Vagina (tissue), 2 donors: ENCODE measurements around the gene P2RY2. TPM values are rescaled to one million over a fixed set of nuclear protein-coding genes. Genes with fewer than 3 reads are reported as not detected.

Experiments used
- DNase-seq, 2 donors: peaks; one replicate each; pipeline ENCODE4 v3.0.0-alpha.2; 2017; ENCODE audit errors: extremely low spot score in 2 of 2
- H3K27ac ChIP-seq: fragments of 200-600 bp; sonication (generic); one replicate; pipeline ENCODE4 v1.5.1; 2019
- H3K27me3 ChIP-seq: fragments of 200-600 bp; sonication (generic); one replicate; pipeline ENCODE4 v1.5.1; 2019
- H3K36me3 ChIP-seq, 2 donors: fragments of 200-600 bp; sonication (generic); one replicate each; pipeline ENCODE4 v1.5.1; 2017 to 2019
- H3K4me1 ChIP-seq: fragments of 200-600 bp; sonication (generic); one replicate; pipeline ENCODE4 v1.5.1; 2019
- H3K4me3 ChIP-seq, 2 donors: fragments of 200-600 bp; sonication (generic); 1 replicate in 1 of 2; 2 replicates in 1 of 2; pipeline ENCODE4 v1.5.1; 2016 to 2019
- H3K9me3 ChIP-seq: fragments of 200-600 bp; sonication (generic); one replicate; pipeline ENCODE4 v1.5.1; 2019
- POLR2A ChIP-seq, 2 donors: fragments of 450-650 bp; IDR thresholded peaks; one replicate each; pipeline ENCODE4 v1.6.1; 2017; ENCODE audit warnings: antibody characterized with exemption in 2 of 2, mild to moderate bottlenecking in 2 of 2, moderate library complexity in 2 of 2
- POLR2AphosphoS5 ChIP-seq, 2 donors: sonication (generic); formaldehyde crosslinking; IDR thresholded peaks; one replicate each; pipeline ENCODE4 v1.9.0; 2017; ENCODE audit warnings: antibody characterized with exemption in 2 of 2, mild to moderate bottlenecking in 2 of 2, low read depth in 1 of 2; ENCODE audit not compliant: insufficient read depth in 1 of 2
- intact Hi-C: fragments of 100-400 bp; cut with DNase I; formaldehyde crosslinking; loops from one replicate; pipeline ENCODE4 v1.15.1; 2023
- total RNA-seq: library from RNA; depleted of rRNA; stranded (reverse); fragments of >200 nt; gene quantifications from one replicate; pipeline ENCODE4 v1.2.3, GENCODE V29; 2016
- TF ChIP-seq, protein P1 (sequence below), 3 experiments: fragments of 450-650 bp in 2 of 3; fragments of 200-600 bp in 1 of 3; sonication (generic) in 1 of 3; IDR thresholded peaks; one replicate each; pipeline ENCODE4 v1.5.1; 2017 to 2019; ENCODE audit warnings: antibody characterized with exemption in 3 of 3, mild to moderate bottlenecking in 2 of 3, moderate library complexity in 2 of 3

The P2RY2 gene
- total RNA-seq: 27.3 TPM

DNA sequence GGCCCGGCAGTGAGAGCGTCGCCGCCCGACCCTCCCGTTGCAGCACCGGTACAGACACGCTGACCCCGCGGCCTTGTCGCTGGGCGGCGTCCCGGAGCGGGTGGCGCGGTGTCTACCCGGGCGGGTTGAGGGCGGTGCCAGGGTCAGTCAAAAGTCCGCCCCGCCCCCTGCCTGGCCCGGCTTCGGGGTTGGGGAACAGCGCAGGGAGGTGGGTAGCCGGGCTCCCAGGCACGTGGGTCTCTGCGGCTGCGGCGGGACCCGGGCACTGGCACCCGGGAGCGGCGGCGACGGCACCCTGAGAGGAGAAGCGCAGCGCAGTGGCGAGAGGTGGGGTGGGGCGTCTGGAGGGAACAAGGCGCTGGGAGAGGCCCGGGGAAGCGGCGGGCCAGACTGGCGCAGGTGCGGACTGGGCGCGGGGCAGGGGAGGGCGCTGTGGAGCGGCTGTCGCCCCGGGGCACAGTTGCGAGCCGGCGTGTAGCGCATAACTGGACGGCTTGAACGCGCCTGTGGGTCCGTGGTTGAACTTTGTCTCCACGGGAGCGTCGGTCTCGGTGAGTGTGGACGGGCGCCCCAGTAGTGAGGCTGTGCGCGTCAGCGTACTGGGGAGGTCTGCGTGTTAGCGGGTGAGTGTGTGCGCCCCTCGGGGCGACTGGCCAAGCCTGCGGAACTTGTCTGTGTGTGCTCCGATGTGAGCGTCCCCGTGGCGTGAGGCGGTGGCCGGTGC, at the start of gene P2RY2:
TSS of gene P2RY2 (plus strand) at position 176 of the 724 bp plus-strand sequence. CDS start 15,879 bp downstream, outside the sequence.
- peaks cover 39% of the 10 kb centered on the region for H3K4me1 ChIP-seq
- H3K9me3 ChIP-seq: no peaks in the 10 kb centered on the region
- peak within 1 kb of the TSS; percentile 42 for H3K27ac ChIP-seq
- peak within 1 kb of the TSS; percentile 47 to 54 for H3K4me3 ChIP-seq
- intact Hi-C loops: no loop called here
- TF ChIP-seq, protein P1, sequence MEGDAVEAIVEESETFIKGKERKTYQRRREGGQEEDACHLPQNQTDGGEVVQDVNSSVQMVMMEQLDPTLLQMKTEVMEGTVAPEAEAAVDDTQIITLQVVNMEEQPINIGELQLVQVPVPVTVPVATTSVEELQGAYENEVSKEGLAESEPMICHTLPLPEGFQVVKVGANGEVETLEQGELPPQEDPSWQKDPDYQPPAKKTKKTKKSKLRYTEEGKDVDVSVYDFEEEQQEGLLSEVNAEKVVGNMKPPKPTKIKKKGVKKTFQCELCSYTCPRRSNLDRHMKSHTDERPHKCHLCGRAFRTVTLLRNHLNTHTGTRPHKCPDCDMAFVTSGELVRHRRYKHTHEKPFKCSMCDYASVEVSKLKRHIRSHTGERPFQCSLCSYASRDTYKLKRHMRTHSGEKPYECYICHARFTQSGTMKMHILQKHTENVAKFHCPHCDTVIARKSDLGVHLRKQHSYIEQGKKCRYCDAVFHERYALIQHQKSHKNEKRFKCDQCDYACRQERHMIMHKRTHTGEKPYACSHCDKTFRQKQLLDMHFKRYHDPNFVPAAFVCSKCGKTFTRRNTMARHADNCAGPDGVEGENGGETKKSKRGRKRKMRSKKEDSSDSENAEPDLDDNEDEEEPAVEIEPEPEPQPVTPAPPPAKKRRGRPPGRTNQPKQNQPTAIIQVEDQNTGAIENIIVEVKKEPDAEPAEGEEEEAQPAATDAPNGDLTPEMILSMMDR (IDR thresholded peaks at IDR 0.05): no peak
- peak in 1 of 2 donors; percentile 25 for TF ChIP-seq POLR2AphosphoS5 (IDR thresholded peaks at IDR 0.05; ENCODE audit: insufficient read depth in 1 of 2, low read depth in 1 of 2)
- TF ChIP-seq POLR2A (IDR thresholded peaks at IDR 0.05): no peak
- H3K36me3 ChIP-seq: no peaks in the 10 kb centered on the region
- H3K27me3 ChIP-seq: no peaks in the 10 kb centered on the region
- no peak for DNase-seq

DNA sequence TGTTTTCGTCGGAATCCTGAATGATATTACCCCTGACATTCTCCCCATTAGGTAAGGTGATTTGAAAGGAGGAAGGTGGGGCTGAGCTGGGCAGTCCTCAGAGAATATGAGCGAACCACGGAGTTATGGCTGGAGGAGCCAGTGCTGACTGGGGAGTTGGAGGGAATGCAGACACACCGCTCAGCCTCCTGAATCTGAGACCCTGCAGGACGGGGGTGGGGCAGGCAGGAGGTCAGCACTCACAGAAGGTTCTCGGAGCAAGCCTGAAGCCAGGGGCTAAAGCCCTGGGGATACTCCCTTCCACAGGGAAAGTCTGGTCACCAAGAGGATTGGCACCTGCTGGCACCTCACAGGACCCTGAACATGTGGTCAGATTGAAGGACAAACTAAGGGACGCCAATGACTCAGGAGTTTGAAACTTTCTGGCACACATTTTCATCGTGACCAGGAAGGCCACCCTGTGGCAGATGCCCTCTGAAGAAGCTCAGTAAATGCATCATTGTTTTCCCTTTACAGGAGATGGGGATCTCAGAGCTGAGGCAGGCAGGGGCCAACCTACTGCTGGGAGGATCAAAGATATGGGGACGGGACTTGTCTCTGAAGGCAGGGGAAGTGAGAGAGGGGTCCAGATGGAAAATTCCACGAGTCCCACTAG, 49.0 kb upstream of the P2RY2 start:
- DNase-seq: no peak
- no peak for TF ChIP-seq POLR2A (IDR thresholded peaks at IDR 0.05)
- TF ChIP-seq, protein P1 (IDR thresholded peaks at IDR 0.05): no peak
- TF ChIP-seq POLR2AphosphoS5 (IDR thresholded peaks at IDR 0.05; ENCODE audit: insufficient read depth in 1 of 2, low read depth in 1 of 2): no peak
- H3K4me1 ChIP-seq: no peaks in the 10 kb centered on the region
- H3K4me3 ChIP-seq: no peak overlapping the region
- H3K27me3 ChIP-seq: no peaks in the 10 kb centered on the region
- intact Hi-C loops: no loop called here
- no peak overlapping the region for H3K27ac ChIP-seq
- no peaks in the 10 kb centered on the region for H3K36me3 ChIP-seq
- H3K9me3 ChIP-seq: no peaks in the 10 kb centered on the region

DNA sequence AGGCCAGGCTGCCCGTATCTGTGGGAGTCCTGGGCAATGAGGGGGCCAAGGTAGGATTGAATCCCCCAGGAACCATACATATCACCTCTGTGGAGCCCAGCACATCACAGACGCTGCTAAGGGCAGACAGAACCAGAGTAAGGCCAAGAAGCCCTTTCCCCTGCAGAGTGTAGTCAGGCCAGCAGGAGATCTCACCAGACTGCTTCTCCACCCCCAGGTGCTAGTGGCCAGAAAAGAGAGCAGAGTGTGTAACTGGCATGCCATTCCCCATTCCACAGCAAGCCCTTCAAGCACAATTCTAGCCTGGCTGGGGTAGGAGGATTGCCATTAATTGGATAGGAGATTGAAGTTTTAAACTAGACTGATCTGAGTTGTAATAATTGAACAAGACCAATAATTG, 47.9 kb upstream of the P2RY2 start:
- intact Hi-C loops: no loop called here
- Histone ChIP-seq H3K4me3 (no peak overlapping the region), H3K4me1 (no peaks in the 10 kb centered on the region), H3K36me3 (no peaks in the 10 kb centered on the region), H3K27ac (no peak overlapping the region), H3K27me3 (no peaks in the 10 kb centered on the region), H3K9me3 (no peaks in the 10 kb centered on the region)
- DNase-seq: no peak
- TF ChIP-seq POLR2A (IDR thresholded peaks at IDR 0.05) (no peak), POLR2AphosphoS5 (IDR thresholded peaks at IDR 0.05; ENCODE audit: insufficient read depth in 1 of 2, low read depth in 1 of 2) (no peak)
- TF ChIP-seq, protein P1 (IDR thresholded peaks at IDR 0.05): no peak

DNA sequence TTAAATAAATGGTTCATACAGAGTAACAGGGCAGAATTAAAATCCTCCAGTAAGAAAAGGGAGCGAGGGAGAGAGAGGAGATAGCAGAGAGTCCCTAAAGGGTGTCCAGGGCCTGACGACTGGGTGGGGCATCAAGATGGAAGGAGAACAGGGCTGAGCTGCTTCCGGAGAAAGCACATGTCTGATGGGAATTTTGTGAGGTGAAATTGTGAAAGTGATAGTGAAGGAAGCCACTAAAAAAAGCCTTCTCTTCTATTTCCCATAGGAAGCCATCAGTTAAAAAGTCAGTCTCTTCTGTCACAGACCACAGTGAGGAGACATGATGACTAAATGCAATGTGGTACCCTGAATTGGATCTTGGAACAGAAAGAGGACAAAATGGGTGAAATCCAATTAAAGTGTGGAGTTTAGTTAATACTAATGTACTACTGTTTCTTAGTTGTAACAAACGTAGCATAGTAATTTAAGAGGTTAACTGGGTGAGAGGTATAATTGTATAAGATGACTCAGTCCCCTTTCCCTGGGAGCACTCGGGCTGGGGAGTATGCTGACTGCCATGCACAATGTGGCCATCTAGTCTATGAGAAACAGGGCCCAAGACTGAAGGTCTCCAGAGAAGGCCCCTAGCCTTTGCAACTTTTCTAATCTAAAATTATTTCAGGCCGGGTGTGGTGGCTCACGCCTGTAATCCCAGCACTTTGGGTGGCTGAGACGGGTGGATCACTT, 46.5 kb upstream of the P2RY2 start:
- no peaks in the 10 kb centered on the region for H3K9me3 ChIP-seq
- no peak overlapping the region for H3K4me3 ChIP-seq
- DNase-seq: no peak
- H3K27me3 ChIP-seq: no peaks in the 10 kb centered on the region
- no peak overlapping the region for H3K27ac ChIP-seq
- H3K4me1 ChIP-seq: peaks cover 6% of the 10 kb centered on the region
- no peaks in the 10 kb centered on the region for H3K36me3 ChIP-seq
- no peak for TF ChIP-seq POLR2A (IDR thresholded peaks at IDR 0.05)
- TF ChIP-seq, protein P1 (IDR thresholded peaks at IDR 0.05): no peak
- no peak for TF ChIP-seq POLR2AphosphoS5 (IDR thresholded peaks at IDR 0.05; ENCODE audit: insufficient read depth in 1 of 2, low read depth in 1 of 2)
- intact Hi-C loops: no loop called here
